Esophagus muscularis mucosa (tissue), 3 donors: ENCODE results near the gene PAF1.

Experiments used
- POLR2A ChIP-seq: fragments of 450-650 bp; IDR thresholded peaks from one replicate; pipeline ENCODE4 v1.6.1; 2017; ENCODE audit warnings: antibody characterized with exemption, moderate library complexity, mild to moderate bottlenecking, low read depth
- TF ChIP-seq, protein P1 (sequence below), 3 experiments: fragments of 200-600 bp in 2 of 3; fragments of 450-650 bp in 1 of 3; sonication (generic) in 2 of 3; IDR thresholded peaks; one replicate each; pipeline ENCODE4 v1.5.1; 2017 to 2019; ENCODE audit warnings: antibody characterized with exemption in 3 of 3, mild to moderate bottlenecking in 2 of 3, moderate library complexity in 1 of 3

DNA sequence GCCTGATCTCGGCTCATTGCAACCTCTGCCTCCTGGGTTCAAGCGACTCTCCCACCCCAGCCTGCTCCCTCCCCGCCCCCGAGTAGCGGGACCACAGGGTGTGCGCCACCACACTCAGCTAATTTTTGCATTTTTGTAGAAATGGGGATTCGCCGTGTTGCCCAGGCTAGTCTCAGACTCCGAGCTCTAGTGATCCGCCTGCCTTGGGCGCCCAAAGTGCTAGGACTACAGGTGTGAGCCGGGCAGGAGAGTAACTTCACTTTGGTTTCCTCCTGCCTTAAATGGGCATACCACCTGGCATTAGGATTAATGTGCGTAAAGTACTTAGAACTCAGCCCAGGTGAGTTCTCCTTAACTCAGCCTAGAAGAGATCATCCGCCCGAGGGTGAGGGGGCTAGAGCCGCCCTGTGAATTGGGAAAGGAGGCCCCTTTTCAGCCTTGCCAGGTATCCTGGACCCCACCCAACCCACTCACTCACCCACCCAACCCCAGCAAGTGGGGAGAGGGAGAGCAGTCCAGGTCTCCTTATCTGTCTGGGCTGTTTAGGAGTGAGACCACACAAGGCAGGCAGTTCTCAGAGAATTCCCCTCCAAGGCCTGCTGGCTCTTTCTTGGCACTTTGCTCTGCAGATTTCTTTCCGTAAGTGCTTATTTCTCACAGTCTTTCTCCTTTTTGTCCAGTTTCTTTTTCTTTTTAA lies 14.5 kb upstream of the PAF1 start:
- no peak for TF ChIP-seq POLR2A
- TF ChIP-seq, protein P1, sequence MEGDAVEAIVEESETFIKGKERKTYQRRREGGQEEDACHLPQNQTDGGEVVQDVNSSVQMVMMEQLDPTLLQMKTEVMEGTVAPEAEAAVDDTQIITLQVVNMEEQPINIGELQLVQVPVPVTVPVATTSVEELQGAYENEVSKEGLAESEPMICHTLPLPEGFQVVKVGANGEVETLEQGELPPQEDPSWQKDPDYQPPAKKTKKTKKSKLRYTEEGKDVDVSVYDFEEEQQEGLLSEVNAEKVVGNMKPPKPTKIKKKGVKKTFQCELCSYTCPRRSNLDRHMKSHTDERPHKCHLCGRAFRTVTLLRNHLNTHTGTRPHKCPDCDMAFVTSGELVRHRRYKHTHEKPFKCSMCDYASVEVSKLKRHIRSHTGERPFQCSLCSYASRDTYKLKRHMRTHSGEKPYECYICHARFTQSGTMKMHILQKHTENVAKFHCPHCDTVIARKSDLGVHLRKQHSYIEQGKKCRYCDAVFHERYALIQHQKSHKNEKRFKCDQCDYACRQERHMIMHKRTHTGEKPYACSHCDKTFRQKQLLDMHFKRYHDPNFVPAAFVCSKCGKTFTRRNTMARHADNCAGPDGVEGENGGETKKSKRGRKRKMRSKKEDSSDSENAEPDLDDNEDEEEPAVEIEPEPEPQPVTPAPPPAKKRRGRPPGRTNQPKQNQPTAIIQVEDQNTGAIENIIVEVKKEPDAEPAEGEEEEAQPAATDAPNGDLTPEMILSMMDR (IDR thresholded peaks at IDR 0.05): no peak
